IMR-90 (cell line): ENCODE data around the gene GZMM. TPM values are rescaled to one million over a fixed set of nuclear protein-coding genes. Genes with fewer than 3 reads are reported as not detected.

Experiments
- ATAC-seq: fragments of 200-7000 bp; cut with Tn5 transposase; 2 replicates; pipeline ENCODE4 v1.9.1; 2020; ENCODE audit warnings: low read depth, mild to moderate bottlenecking, moderate library complexity
- BruUV-seq: library from RNA; stranded (reverse); fragments of 400-500 nt; replicated peaks from 2 replicates; lab custom pipeline; 2021; lab: Mats Ljungman, UMichigan
- CTCF ChIA-PET: fragments of 300-600 bp; formaldehyde crosslinking; extraction: SDS; loops from one replicate; lab custom pipeline; 2021; ENCODE audit warnings: antibody characterized with exemption; lab: Yijun Ruan, JAX
- POLR2A ChIA-PET: fragments of 300-600 bp; sonication (Branson Sonifier 250); formaldehyde crosslinking; loops from one replicate; lab custom pipeline; 2022; ENCODE audit warnings: antibody characterized with exemption; ENCODE audit not compliant: unreplicated experiment; lab: Charles Lee
- DNase-seq: peaks from one replicate; pipeline ENCODE4 v3.0.0; 2013
- H2AFZ ChIP-seq: replicated peaks from 2 replicates; pipeline ENCODE3; 2013; ENCODE audit warnings: low read length, mild to moderate bottlenecking; ENCODE audit not compliant: poor library complexity
- H2AK5ac ChIP-seq: 2 replicates; pipeline ENCODE4 v1.6.1; 2013; ENCODE audit warnings: low read depth, low read length, inconsistent platforms
- H2AK9ac ChIP-seq: replicated peaks from 2 replicates; pipeline ENCODE3; 2013; ENCODE audit warnings: mild to moderate bottlenecking, low read depth, low read length, moderate library complexity; ENCODE audit not compliant: poor library complexity
- H2BK120ac ChIP-seq: 2 replicates; pipeline ENCODE4 v1.6.1; 2013; ENCODE audit warnings: low read depth, low read length, inconsistent platforms
- H2BK15ac ChIP-seq: 3 replicates; pipeline ENCODE4 v1.6.1; 2013; ENCODE audit warnings: low read depth, low read length, inconsistent platforms
- H2BK20ac ChIP-seq: 2 replicates; pipeline ENCODE4 v1.6.1; 2013; ENCODE audit warnings: low read depth, mild to moderate bottlenecking, inconsistent platforms, low read length, moderate library complexity
- H2BK5ac ChIP-seq: 2 replicates; pipeline ENCODE4 v1.6.1; 2013; ENCODE audit warnings: mild to moderate bottlenecking, low read depth, low read length, inconsistent platforms; ENCODE audit not compliant: poor library complexity, severe bottlenecking
- H3K14ac ChIP-seq: replicated peaks from 2 replicates; pipeline ENCODE4 v1.6.1; 2013; ENCODE audit warnings: low read depth, low read length, inconsistent platforms
- H3K18ac ChIP-seq: 2 replicates; pipeline ENCODE4 v1.6.1; 2013; ENCODE audit warnings: low read depth, low read length, control low read depth
- H3K23ac ChIP-seq: 2 replicates; pipeline ENCODE4 v1.6.1; 2013; ENCODE audit warnings: low read depth, low read length, inconsistent platforms
- H3K27ac ChIP-seq: 2 replicates; pipeline ENCODE4 v1.5.1; 2013; ENCODE audit warnings: mild to moderate bottlenecking, control low read depth, low read length; ENCODE audit not compliant: insufficient read depth
- H3K27me3 ChIP-seq: 2 replicates; pipeline ENCODE4 v1.6.1; 2013; ENCODE audit warnings: low read length; ENCODE audit not compliant: control insufficient read depth, insufficient read depth
- H3K36me3 ChIP-seq: 2 replicates; pipeline ENCODE4 v1.6.1; 2013; ENCODE audit warnings: low read length, mixed read lengths; ENCODE audit not compliant: control insufficient read depth, insufficient read depth
- H3K4ac ChIP-seq: 2 replicates; pipeline ENCODE4 v1.6.1; 2013; ENCODE audit warnings: low read depth, low read length, inconsistent platforms
- H3K4me1 ChIP-seq: 2 replicates; pipeline ENCODE4 v1.6.1; 2013; ENCODE audit warnings: low read length, mixed read lengths; ENCODE audit not compliant: control insufficient read depth, insufficient read depth
- H3K4me2 ChIP-seq: 2 replicates; pipeline ENCODE4 v1.6.1; 2013; ENCODE audit warnings: low read depth, mild to moderate bottlenecking, control low read depth, low read length, moderate library complexity
- H3K4me3 ChIP-seq: 2 replicates; pipeline ENCODE4 v1.5.1; 2013; ENCODE audit warnings: low read depth, mild to moderate bottlenecking, control low read depth, low read length, moderate library complexity; ENCODE audit not compliant: insufficient read depth
- H3K56ac ChIP-seq: 2 replicates; pipeline ENCODE4 v1.6.1; 2013; ENCODE audit warnings: low read length, inconsistent platforms; ENCODE audit not compliant: insufficient read depth; ENCODE audit errors: extremely low read depth
- H3K79me1 ChIP-seq, 2 experiments: 2 replicates each; pipeline ENCODE4 v1.6.1; 2013; ENCODE audit warnings: low read length in 2 of 2, inconsistent platforms in 1 of 2, low read depth in 1 of 2
- H3K9ac ChIP-seq: 2 replicates; pipeline ENCODE4 v1.6.1; 2013; ENCODE audit warnings: low read depth, low read length, control low read depth
- H3K9me1 ChIP-seq: 2 replicates; pipeline ENCODE4 v1.6.1; 2013; ENCODE audit warnings: low read length, inconsistent platforms; ENCODE audit not compliant: insufficient read depth
- H3K9me3 ChIP-seq: 2 replicates; pipeline ENCODE4 v1.6.1; 2013; ENCODE audit warnings: low read length; ENCODE audit not compliant: control insufficient read depth, insufficient read depth
- H4K20me1 ChIP-seq: 2 replicates; pipeline ENCODE4 v1.6.1; 2013; ENCODE audit warnings: low read length, inconsistent platforms; ENCODE audit not compliant: insufficient read depth
- H4K5ac ChIP-seq: 2 replicates; pipeline ENCODE4 v1.6.1; 2013; ENCODE audit warnings: mild to moderate bottlenecking, low read depth, low read length, control low read depth
- H4K8ac ChIP-seq, 2 experiments: 2 replicates each; pipeline ENCODE4 v1.6.1; 2013; ENCODE audit warnings: low read depth in 2 of 2, low read length in 2 of 2, control low read depth in 1 of 2, inconsistent platforms in 1 of 2
- H4K91ac ChIP-seq: 2 replicates; pipeline ENCODE4 v1.6.1; 2013; ENCODE audit warnings: low read depth, low read length, inconsistent platforms; ENCODE audit not compliant: insufficient read depth
- CEBPB ChIP-seq: IDR thresholded peaks from 2 replicates; pipeline ENCODE4 v1.6.1; 2012; ENCODE audit warnings: low read depth, low read length, improper control_type of control experiment
- MAZ ChIP-seq: IDR thresholded peaks from 2 replicates; pipeline ENCODE4 v1.6.1; 2012; ENCODE audit warnings: low read depth, mild to moderate bottlenecking, low read length, improper control_type of control experiment, moderate library complexity, borderline replicate concordance
- SMC3 ChIP-seq: fragments of 150-350 bp; IDR thresholded peaks from 2 replicates; pipeline ENCODE4 v1.6.1; 2016; ENCODE audit warnings: low read depth, mild to moderate bottlenecking, antibody characterized with exemption, low read length, moderate library complexity
- WGBS, 2 experiments: methylation state at CpG; one replicate each; pipeline versions ENCODE4 v1.1.5 to v1.1.7; 2013; ENCODE audit warnings: missing lambda C conversion rate in 2 of 2; ENCODE audit not compliant: insufficient read length in 1 of 2; ENCODE audit errors: extremely low coverage in 2 of 2; 5-methylcytosine and 5-hydroxymethylcytosine counted together
- dilution Hi-C: fragments of 300-500 bp; cut with HindIII; formaldehyde crosslinking; loops from one replicate; pipeline ENCODE4 v1.14.3; 2018; ENCODE audit warnings: low sequenced_read_pairs; ENCODE audit not compliant: unreplicated experiment
- in situ Hi-C: fragments of 300-500 bp; cut with MboI; formaldehyde crosslinking; loops from 3 replicates; pipeline ENCODE4 v1.14.3; 2019; ENCODE audit warnings: low sequenced_read_pairs, inconsistent platforms, mixed read lengths
- intact Hi-C: fragments of 100-400 bp; cut with micrococcal nuclease; formaldehyde crosslinking; loops from 2 replicates; pipeline ENCODE4 v1.10.0; 2022
- polyA plus RNA-seq, 3 experiments: library from polyadenylated mRNA; depleted of rRNA; stranded (reverse); fragments of >200 nt; gene quantifications; 2 replicates each; pipeline ENCODE4 v1.2.3, GENCODE V29; 2012; ENCODE audit warnings: low replicate concordance in 1 of 3
- total RNA-seq: library from RNA; depleted of rRNA; stranded (reverse); fragments of >200 nt; gene quantifications from 2 replicates; pipeline ENCODE4 v1.2.3, GENCODE V29; 2012

The GZMM gene
- total and polyA plus RNA-seq, 2 of the 4 experiments (the other 2 are of a cell fraction), result 0.24 TPM; not detected in 1

DNA sequence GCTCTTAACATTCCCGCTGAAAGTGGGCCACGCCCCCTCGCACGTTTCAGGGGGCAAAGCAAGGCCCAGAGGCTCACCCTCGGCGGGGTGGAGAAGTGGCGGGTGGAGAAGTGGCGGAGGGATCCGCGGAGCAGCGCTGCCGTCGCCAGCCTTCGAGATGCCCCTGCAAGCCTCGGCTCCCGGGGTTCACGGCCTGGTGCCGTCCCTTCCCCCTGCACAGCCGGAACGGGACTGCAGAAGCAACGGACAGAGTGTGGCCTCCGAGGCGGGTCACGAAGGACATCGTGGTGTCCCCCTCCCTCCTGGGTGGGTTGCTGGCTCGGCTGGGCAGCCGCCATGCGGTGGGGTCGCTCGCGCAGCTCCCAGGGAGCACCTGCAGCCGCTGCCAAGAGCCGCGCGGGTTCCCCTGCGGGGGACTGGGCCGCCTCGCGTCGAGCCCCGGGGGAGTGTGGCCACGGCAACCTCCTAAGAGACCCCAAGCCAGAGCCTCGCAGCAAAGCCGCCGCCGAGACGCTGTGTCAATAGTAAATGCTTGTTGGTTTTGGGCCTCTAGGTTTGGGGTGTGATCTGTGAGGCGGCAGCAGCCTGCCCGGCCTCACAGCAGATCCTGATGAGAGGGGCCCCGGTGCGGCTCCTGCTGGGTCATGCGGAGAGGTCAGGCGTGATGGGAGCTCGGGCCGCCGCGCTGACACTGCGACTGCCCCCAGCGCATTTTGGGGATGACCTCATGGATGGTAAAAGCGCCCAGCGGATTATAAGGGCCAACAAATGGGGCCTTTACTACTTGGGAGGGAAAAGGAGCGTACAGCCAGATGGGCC, 31.1 kb upstream of the GZMM start (continued):
- TF ChIP-seq CEBPB, result no peak

DNA sequence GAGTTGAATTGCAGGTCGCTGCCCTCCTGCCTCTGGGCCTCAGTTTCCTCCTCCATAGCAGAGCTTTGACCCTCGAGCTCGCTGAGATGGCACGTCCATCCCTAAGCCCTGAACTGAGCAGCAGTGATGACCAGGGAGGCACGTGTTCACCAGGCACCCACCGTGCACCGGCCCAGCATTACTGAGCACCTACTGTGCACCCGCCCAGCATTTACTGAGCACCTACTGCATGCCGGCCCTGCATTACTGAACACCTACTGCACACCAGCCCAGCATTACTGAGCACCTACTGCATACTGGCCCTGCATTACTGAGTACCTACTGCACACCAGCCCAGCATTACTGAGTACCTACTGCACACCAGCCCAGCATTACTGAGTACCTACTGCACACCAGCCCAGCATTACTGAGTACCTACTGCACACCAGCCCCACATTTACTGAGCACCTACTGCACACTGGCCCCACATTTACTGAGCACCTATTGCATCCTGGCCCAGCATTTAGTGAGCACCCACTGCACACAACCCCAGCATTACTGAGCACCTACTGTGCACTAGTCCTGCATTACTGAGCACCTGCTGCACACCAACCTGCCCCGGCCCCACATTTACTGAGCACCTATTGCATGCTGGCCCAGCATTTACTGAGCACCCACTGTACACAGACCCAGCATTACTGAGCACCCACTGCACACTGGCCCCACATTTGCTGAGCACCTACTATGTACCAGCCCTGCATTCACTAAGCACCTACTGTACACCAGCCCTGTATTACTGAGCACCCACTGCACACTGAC, 30.3 kb upstream of the GZMM start:
- Histone ChIP-seq H2BK120ac (no peak overlapping the region), H2BK20ac (no peak overlapping the region), H2AK5ac (no peak overlapping the region), H3K9me3 (no peaks in the 10 kb centered on the region), H3K4me3 (no peak overlapping the region), H3K23ac (no peak overlapping the region), H3K36me3 (peaks cover 12% of the 10 kb centered on the region), H3K27me3 (no peaks in the 10 kb centered on the region), H3K27ac (no peak overlapping the region), H2BK5ac (no peak overlapping the region), H3K14ac (no peak overlapping the region), H3K56ac (no peak overlapping the region), H2BK15ac (no peak overlapping the region), H3K4me2 (no peak overlapping the region), H4K91ac (no peak overlapping the region), H4K8ac (no peak overlapping the region), H2AFZ (peak overlapping the region; percentile 7), H3K9ac (no peak overlapping the region), H3K4ac (no peak overlapping the region), H3K9me1 (peaks cover 8% of the 10 kb centered on the region; the same call in 1 of the 2 replicates), H3K4me1 (peaks cover 9% of the 10 kb centered on the region), H3K79me1 (peaks cover 4 to 34% of the 10 kb centered on the region in 2 experiments), H4K20me1 (peaks cover 10% of the 10 kb centered on the region), H2AK9ac (no peak overlapping the region), H4K5ac (no peak overlapping the region), H3K18ac (no peak overlapping the region)
- BruUV-seq, result no TSS peak
- TF ChIP-seq SMC3, result no peak
- no peak for TF ChIP-seq MAZ
- WGBS, 2 experiments, result 78% methylated on average over 6 of the region's 10 CpGs; no CpG with 5 or more reads in 1 of the 2 experiments
- DNase-seq, result no peak
- dilution Hi-C loops, result no loop called here
- intact Hi-C loops, result no loop called here
- ATAC-seq, result no peak
- in situ Hi-C loops, result no loop called here
- CTCF ChIA-PET, result no interaction called here
- POLR2A ChIA-PET, result no interaction called here
